ENCODE results near the gene MERTK.

DNA sequence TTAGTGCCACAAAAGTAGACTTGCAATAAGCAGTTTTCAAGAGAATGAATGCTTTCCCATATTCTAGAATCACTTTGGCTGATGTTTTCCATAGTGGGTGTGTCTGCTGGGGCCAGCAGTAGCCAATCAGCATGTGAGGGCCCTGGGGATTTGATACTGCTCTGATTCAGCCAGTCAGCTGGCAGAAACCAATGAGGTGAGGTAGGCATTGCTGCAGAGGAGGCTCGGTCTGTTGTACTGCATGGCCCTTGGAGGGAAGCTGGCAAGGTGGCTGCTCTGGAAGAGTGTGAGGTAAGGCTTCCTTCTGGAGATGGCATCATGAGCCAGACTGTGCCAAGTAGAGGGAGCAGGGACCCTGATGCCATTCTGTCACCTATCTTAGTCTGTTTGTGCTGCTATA is 179.4 kb downstream of the MERTK start:
- TF ChIP-seq SAFB2 (CRISPR knock-in tag; IDR thresholded peaks at IDR 0.05; ENCODE audit: borderline replicate concordance, low read depth) (no peak), CBFB (CRISPR knock-in tag; IDR thresholded peaks at IDR 0.05) (no peak), NR2F6 (IDR thresholded peaks at IDR 0.05) (no peak), NR2F6 (CRISPR knock-in tag; IDR thresholded peaks at IDR 0.05) (no peak)
- TF ChIP-seq, protein P1, sequence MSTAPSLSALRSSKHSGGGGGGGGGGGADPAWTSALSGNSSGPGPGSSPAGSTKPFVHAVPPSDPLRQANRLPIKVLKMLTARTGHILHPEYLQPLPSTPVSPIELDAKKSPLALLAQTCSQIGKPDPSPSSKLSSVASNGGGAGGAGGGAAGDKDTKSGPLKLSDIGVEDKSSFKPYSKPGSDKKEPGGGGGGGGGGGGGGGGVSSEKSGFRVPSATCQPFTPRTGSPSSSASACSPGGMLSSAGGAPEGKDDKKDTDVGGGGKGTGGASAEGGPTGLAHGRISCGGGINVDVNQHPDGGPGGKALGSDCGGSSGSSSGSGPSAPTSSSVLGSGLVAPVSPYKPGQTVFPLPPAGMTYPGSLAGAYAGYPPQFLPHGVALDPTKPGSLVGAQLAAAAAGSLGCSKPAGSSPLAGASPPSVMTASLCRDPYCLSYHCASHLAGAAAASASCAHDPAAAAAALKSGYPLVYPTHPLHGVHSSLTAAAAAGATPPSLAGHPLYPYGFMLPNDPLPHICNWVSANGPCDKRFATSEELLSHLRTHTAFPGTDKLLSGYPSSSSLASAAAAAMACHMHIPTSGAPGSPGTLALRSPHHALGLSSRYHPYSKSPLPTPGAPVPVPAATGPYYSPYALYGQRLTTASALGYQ (CRISPR knock-in tag; IDR thresholded peaks at IDR 0.05) = no peak
